IMR-90 (cell line): ENCODE measurements around the gene IGFBPL1. TPM values are rescaled to one million over a fixed set of nuclear protein-coding genes. Genes with fewer than 3 reads are reported as not detected.

Experiments used
- ATAC-seq: fragments of 200-7000 bp; cut with Tn5 transposase; 2 replicates; pipeline ENCODE4 v1.9.1; 2020; ENCODE audit warnings: low read depth, mild to moderate bottlenecking, moderate library complexity
- BruUV-seq: library from RNA; stranded (reverse); fragments of 400-500 nt; replicated peaks from 2 replicates; lab custom pipeline; 2021; lab: Mats Ljungman, UMichigan
- CTCF ChIA-PET: fragments of 300-600 bp; formaldehyde crosslinking; extraction: SDS; loops from one replicate; lab custom pipeline; 2021; ENCODE audit warnings: antibody characterized with exemption; lab: Yijun Ruan, JAX
- POLR2A ChIA-PET: fragments of 300-600 bp; sonication (Branson Sonifier 250); formaldehyde crosslinking; loops from one replicate; lab custom pipeline; 2022; ENCODE audit warnings: antibody characterized with exemption; ENCODE audit not compliant: unreplicated experiment; lab: Charles Lee
- DNase-seq: peaks from one replicate; pipeline ENCODE4 v3.0.0; 2013
- H2AFZ ChIP-seq: replicated peaks from 2 replicates; pipeline ENCODE3; 2013; ENCODE audit warnings: low read length, mild to moderate bottlenecking; ENCODE audit not compliant: poor library complexity
- H2AK5ac ChIP-seq: 2 replicates; pipeline ENCODE4 v1.6.1; 2013; ENCODE audit warnings: low read depth, low read length, inconsistent platforms
- H2AK9ac ChIP-seq: replicated peaks from 2 replicates; pipeline ENCODE3; 2013; ENCODE audit warnings: mild to moderate bottlenecking, low read depth, low read length, moderate library complexity; ENCODE audit not compliant: poor library complexity
- H2BK120ac ChIP-seq: 2 replicates; pipeline ENCODE4 v1.6.1; 2013; ENCODE audit warnings: low read depth, low read length, inconsistent platforms
- H2BK15ac ChIP-seq: 3 replicates; pipeline ENCODE4 v1.6.1; 2013; ENCODE audit warnings: low read depth, low read length, inconsistent platforms
- H2BK20ac ChIP-seq: 2 replicates; pipeline ENCODE4 v1.6.1; 2013; ENCODE audit warnings: low read depth, mild to moderate bottlenecking, inconsistent platforms, low read length, moderate library complexity
- H2BK5ac ChIP-seq: 2 replicates; pipeline ENCODE4 v1.6.1; 2013; ENCODE audit warnings: mild to moderate bottlenecking, low read depth, low read length, inconsistent platforms; ENCODE audit not compliant: poor library complexity, severe bottlenecking
- H3K14ac ChIP-seq: replicated peaks from 2 replicates; pipeline ENCODE4 v1.6.1; 2013; ENCODE audit warnings: low read depth, low read length, inconsistent platforms
- H3K18ac ChIP-seq: 2 replicates; pipeline ENCODE4 v1.6.1; 2013; ENCODE audit warnings: low read depth, low read length, control low read depth
- H3K23ac ChIP-seq: 2 replicates; pipeline ENCODE4 v1.6.1; 2013; ENCODE audit warnings: low read depth, low read length, inconsistent platforms
- H3K27ac ChIP-seq: 2 replicates; pipeline ENCODE4 v1.5.1; 2013; ENCODE audit warnings: mild to moderate bottlenecking, control low read depth, low read length; ENCODE audit not compliant: insufficient read depth
- H3K27me3 ChIP-seq: 2 replicates; pipeline ENCODE4 v1.6.1; 2013; ENCODE audit warnings: low read length; ENCODE audit not compliant: control insufficient read depth, insufficient read depth
- H3K36me3 ChIP-seq: 2 replicates; pipeline ENCODE4 v1.6.1; 2013; ENCODE audit warnings: low read length, mixed read lengths; ENCODE audit not compliant: control insufficient read depth, insufficient read depth
- H3K4ac ChIP-seq: 2 replicates; pipeline ENCODE4 v1.6.1; 2013; ENCODE audit warnings: low read depth, low read length, inconsistent platforms
- H3K4me1 ChIP-seq: 2 replicates; pipeline ENCODE4 v1.6.1; 2013; ENCODE audit warnings: low read length, mixed read lengths; ENCODE audit not compliant: control insufficient read depth, insufficient read depth
- H3K4me2 ChIP-seq: 2 replicates; pipeline ENCODE4 v1.6.1; 2013; ENCODE audit warnings: low read depth, mild to moderate bottlenecking, control low read depth, low read length, moderate library complexity
- H3K4me3 ChIP-seq: 2 replicates; pipeline ENCODE4 v1.5.1; 2013; ENCODE audit warnings: low read depth, mild to moderate bottlenecking, control low read depth, low read length, moderate library complexity; ENCODE audit not compliant: insufficient read depth
- H3K56ac ChIP-seq: 2 replicates; pipeline ENCODE4 v1.6.1; 2013; ENCODE audit warnings: low read length, inconsistent platforms; ENCODE audit not compliant: insufficient read depth; ENCODE audit errors: extremely low read depth
- H3K79me1 ChIP-seq, 2 experiments: 2 replicates each; pipeline ENCODE4 v1.6.1; 2013; ENCODE audit warnings: low read length in 2 of 2, inconsistent platforms in 1 of 2, low read depth in 1 of 2
- H3K9ac ChIP-seq: 2 replicates; pipeline ENCODE4 v1.6.1; 2013; ENCODE audit warnings: low read depth, low read length, control low read depth
- H3K9me1 ChIP-seq: 2 replicates; pipeline ENCODE4 v1.6.1; 2013; ENCODE audit warnings: low read length, inconsistent platforms; ENCODE audit not compliant: insufficient read depth
- H3K9me3 ChIP-seq: 2 replicates; pipeline ENCODE4 v1.6.1; 2013; ENCODE audit warnings: low read length; ENCODE audit not compliant: control insufficient read depth, insufficient read depth
- H4K20me1 ChIP-seq: 2 replicates; pipeline ENCODE4 v1.6.1; 2013; ENCODE audit warnings: low read length, inconsistent platforms; ENCODE audit not compliant: insufficient read depth
- H4K5ac ChIP-seq: 2 replicates; pipeline ENCODE4 v1.6.1; 2013; ENCODE audit warnings: mild to moderate bottlenecking, low read depth, low read length, control low read depth
- H4K8ac ChIP-seq, 2 experiments: 2 replicates each; pipeline ENCODE4 v1.6.1; 2013; ENCODE audit warnings: low read depth in 2 of 2, low read length in 2 of 2, control low read depth in 1 of 2, inconsistent platforms in 1 of 2
- H4K91ac ChIP-seq: 2 replicates; pipeline ENCODE4 v1.6.1; 2013; ENCODE audit warnings: low read depth, low read length, inconsistent platforms; ENCODE audit not compliant: insufficient read depth
- BHLHE40 ChIP-seq: fragments of 150-350 bp; IDR thresholded peaks from 2 replicates; pipeline ENCODE4 v1.6.1; 2016; ENCODE audit warnings: mild to moderate bottlenecking, low read depth, low read length
- CEBPB ChIP-seq: IDR thresholded peaks from 2 replicates; pipeline ENCODE4 v1.6.1; 2012; ENCODE audit warnings: low read depth, low read length, improper control_type of control experiment
- CHD1 ChIP-seq: IDR thresholded peaks from 2 replicates; pipeline ENCODE4 v1.6.1; 2012; ENCODE audit warnings: low read depth, low read length, improper control_type of control experiment
- MAZ ChIP-seq: IDR thresholded peaks from 2 replicates; pipeline ENCODE4 v1.6.1; 2012; ENCODE audit warnings: low read depth, mild to moderate bottlenecking, low read length, improper control_type of control experiment, moderate library complexity, borderline replicate concordance
- NFE2L2 ChIP-seq: fragments of 150-350 bp; IDR thresholded peaks from 2 replicates; pipeline ENCODE4 v1.6.1; 2016; ENCODE audit warnings: low read depth, mild to moderate bottlenecking, low read length
- RFX5 ChIP-seq: IDR thresholded peaks from 2 replicates; pipeline ENCODE4 v1.8.0; 2012; ENCODE audit warnings: low read depth, mild to moderate bottlenecking, low read length, moderate library complexity
- WGBS, 2 experiments: methylation state at CpG; one replicate each; pipeline versions ENCODE4 v1.1.5 to v1.1.7; 2013; ENCODE audit warnings: missing lambda C conversion rate in 2 of 2; ENCODE audit not compliant: insufficient read length in 1 of 2; ENCODE audit errors: extremely low coverage in 2 of 2; 5-methylcytosine and 5-hydroxymethylcytosine counted together
- dilution Hi-C: fragments of 300-500 bp; cut with HindIII; formaldehyde crosslinking; loops from one replicate; pipeline ENCODE4 v1.14.3; 2018; ENCODE audit warnings: low sequenced_read_pairs; ENCODE audit not compliant: unreplicated experiment
- in situ Hi-C: fragments of 300-500 bp; cut with MboI; formaldehyde crosslinking; loops from 3 replicates; pipeline ENCODE4 v1.14.3; 2019; ENCODE audit warnings: low sequenced_read_pairs, inconsistent platforms, mixed read lengths
- intact Hi-C: fragments of 100-400 bp; cut with micrococcal nuclease; formaldehyde crosslinking; loops from 2 replicates; pipeline ENCODE4 v1.10.0; 2022
- polyA plus RNA-seq, 3 experiments: library from polyadenylated mRNA; depleted of rRNA; stranded (reverse); fragments of >200 nt; gene quantifications; 2 replicates each; pipeline ENCODE4 v1.2.3, GENCODE V29; 2012; ENCODE audit warnings: low replicate concordance in 1 of 3
- total RNA-seq: library from RNA; depleted of rRNA; stranded (reverse); fragments of >200 nt; gene quantifications from 2 replicates; pipeline ENCODE4 v1.2.3, GENCODE V29; 2012
- TF ChIP-seq, protein P1 (sequence below): conservative IDR thresholded peaks from 2 replicates; pipeline ENCODE4 v1.5.1; 2012; ENCODE audit warnings: mild to moderate bottlenecking, low read depth, low read length, improper control_type of control experiment
- TF ChIP-seq, protein P2 (sequence below): fragments of 150-350 bp; IDR thresholded peaks from 2 replicates; pipeline ENCODE4 v1.6.1; 2016; ENCODE audit warnings: low read depth, mild to moderate bottlenecking, low read length, moderate library complexity, borderline replicate concordance

The IGFBPL1 gene
- total and polyA plus RNA-seq, 2 of the 4 experiments (the other 2 are of a cell fraction) = not detected

DNA sequence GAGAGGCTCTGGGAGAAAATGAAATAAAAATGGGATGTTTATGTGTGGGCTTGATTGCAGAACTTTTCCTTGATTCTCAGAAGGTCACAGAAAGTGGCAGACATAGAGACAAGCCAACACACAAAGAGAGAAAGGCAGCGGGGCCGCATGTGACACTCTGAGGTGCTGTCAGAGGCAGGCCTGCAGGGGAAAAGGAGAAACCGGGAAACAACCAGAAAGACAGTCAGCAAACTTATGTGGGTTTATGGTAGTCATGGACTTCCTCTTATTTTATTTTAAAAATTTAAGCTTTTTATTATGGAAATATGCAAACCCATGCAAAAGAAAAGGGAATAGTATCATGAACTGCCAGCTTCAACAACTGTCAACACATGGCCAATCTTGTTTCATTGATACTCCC is 16.3 kb upstream of the IGFBPL1 start:
- Histone ChIP-seq H4K91ac (no peak overlapping the region), H3K14ac (no peak overlapping the region), H3K27me3 (no peaks in the 10 kb centered on the region; the same call in 1 of the 2 replicates), H3K9ac (no peak overlapping the region), H3K23ac (no peak overlapping the region), H3K9me3 (no peaks in the 10 kb centered on the region), H3K27ac (no peak overlapping the region), H2BK20ac (no peak overlapping the region), H2BK15ac (no peak overlapping the region), H4K20me1 (no peaks in the 10 kb centered on the region), H3K36me3 (no peaks in the 10 kb centered on the region), H2AK5ac (no peak overlapping the region), H3K9me1 (peaks cover 11% of the 10 kb centered on the region; the same call in 1 of the 2 replicates), H4K5ac (no peak overlapping the region), H2BK5ac (no peak overlapping the region), H3K18ac (no peak overlapping the region), H3K4me2 (no peak overlapping the region), H3K79me1 (no peaks in the 10 kb centered on the region; a peak in 1 of 4 replicates), H4K8ac (no peak overlapping the region), H2AK9ac (no peak overlapping the region), H2BK120ac (no peak overlapping the region), H3K4ac (no peak overlapping the region), H3K4me3 (no peak overlapping the region), H2AFZ (no peak overlapping the region), H3K56ac (no peak overlapping the region), H3K4me1 (peaks cover 14% of the 10 kb centered on the region)
- DNase-seq (no peak), ATAC-seq (no peak)
- dilution Hi-C loops = no loop called here
- POLR2A ChIA-PET = no interaction called here
- BruUV-seq = no TSS peak
- intact Hi-C loops = no loop called here
- no peak for TF ChIP-seq RFX5
- TF ChIP-seq CEBPB = no peak
- TF ChIP-seq NFE2L2 = no peak
- TF ChIP-seq, protein P1, sequence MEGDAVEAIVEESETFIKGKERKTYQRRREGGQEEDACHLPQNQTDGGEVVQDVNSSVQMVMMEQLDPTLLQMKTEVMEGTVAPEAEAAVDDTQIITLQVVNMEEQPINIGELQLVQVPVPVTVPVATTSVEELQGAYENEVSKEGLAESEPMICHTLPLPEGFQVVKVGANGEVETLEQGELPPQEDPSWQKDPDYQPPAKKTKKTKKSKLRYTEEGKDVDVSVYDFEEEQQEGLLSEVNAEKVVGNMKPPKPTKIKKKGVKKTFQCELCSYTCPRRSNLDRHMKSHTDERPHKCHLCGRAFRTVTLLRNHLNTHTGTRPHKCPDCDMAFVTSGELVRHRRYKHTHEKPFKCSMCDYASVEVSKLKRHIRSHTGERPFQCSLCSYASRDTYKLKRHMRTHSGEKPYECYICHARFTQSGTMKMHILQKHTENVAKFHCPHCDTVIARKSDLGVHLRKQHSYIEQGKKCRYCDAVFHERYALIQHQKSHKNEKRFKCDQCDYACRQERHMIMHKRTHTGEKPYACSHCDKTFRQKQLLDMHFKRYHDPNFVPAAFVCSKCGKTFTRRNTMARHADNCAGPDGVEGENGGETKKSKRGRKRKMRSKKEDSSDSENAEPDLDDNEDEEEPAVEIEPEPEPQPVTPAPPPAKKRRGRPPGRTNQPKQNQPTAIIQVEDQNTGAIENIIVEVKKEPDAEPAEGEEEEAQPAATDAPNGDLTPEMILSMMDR = no peak
- no peak for TF ChIP-seq BHLHE40
- no peak for TF ChIP-seq MAZ
- TF ChIP-seq CHD1 = no peak
- TF ChIP-seq, protein P2, sequence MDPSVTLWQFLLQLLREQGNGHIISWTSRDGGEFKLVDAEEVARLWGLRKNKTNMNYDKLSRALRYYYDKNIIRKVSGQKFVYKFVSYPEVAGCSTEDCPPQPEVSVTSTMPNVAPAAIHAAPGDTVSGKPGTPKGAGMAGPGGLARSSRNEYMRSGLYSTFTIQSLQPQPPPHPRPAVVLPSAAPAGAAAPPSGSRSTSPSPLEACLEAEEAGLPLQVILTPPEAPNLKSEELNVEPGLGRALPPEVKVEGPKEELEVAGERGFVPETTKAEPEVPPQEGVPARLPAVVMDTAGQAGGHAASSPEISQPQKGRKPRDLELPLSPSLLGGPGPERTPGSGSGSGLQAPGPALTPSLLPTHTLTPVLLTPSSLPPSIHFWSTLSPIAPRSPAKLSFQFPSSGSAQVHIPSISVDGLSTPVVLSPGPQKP = no peak
- CTCF ChIA-PET = no interaction called here
- in situ Hi-C loops = no loop called here
- WGBS, 2 experiments = no CpG with 5 or more reads among the region's 3 CpGs
